Lung (tissue), 12 donors: ENCODE measurements around the gene PDIK1L. TPM values are rescaled to one million over a fixed set of nuclear protein-coding genes. Genes with fewer than 3 reads are reported as not detected.
A peak's percentile ranks its signal among the peaks of the same experiment; 100 is the strongest.

Experiments used
- ATAC-seq: fragments of 200-7000 bp; cut with Tn5 transposase; one replicate; pipeline ENCODE4 v1.9.1; 2020; ENCODE audit warnings: moderate number of reproducible peaks; ENCODE audit not compliant: insufficient read depth, low FRiP score
- DNase-seq, 3 donors: peaks; one replicate each; pipeline ENCODE4 v3.0.0-alpha.2; 2013 to 2017
- H3K27ac ChIP-seq, 2 donors: one replicate each; pipeline ENCODE4 v1.5.1; 2013; ENCODE audit warnings: mild to moderate bottlenecking in 2 of 2, moderate library complexity in 2 of 2, control low read depth in 1 of 2, inconsistent platforms in 1 of 2, low read depth in 1 of 2, low read length in 1 of 2
- H3K27me3 ChIP-seq, 3 donors: one replicate each; pipeline ENCODE4 v1.5.1; 2013; ENCODE audit warnings: low read length in 2 of 3; ENCODE audit not compliant: control insufficient read depth in 3 of 3, insufficient read depth in 3 of 3
- H3K36me3 ChIP-seq, 4 donors: one replicate each; pipeline ENCODE4 v1.5.1; 2013; ENCODE audit warnings: low read length in 4 of 4, mild to moderate bottlenecking in 1 of 4, moderate library complexity in 1 of 4; ENCODE audit not compliant: control insufficient read depth in 4 of 4, insufficient read depth in 4 of 4
- H3K4me1 ChIP-seq, 5 donors: one replicate each; pipeline ENCODE4 v1.5.1; 2013; ENCODE audit warnings: low read length in 5 of 5, mild to moderate bottlenecking in 2 of 5, moderate library complexity in 1 of 5; ENCODE audit not compliant: control insufficient read depth in 5 of 5, insufficient read depth in 5 of 5
- H3K4me3 ChIP-seq: one replicate; pipeline ENCODE4 v1.5.1; 2013; ENCODE audit warnings: mild to moderate bottlenecking, control low read depth, moderate library complexity
- H3K9ac ChIP-seq, 2 donors: one replicate each; pipeline ENCODE4 v1.5.1; 2013; ENCODE audit warnings: low read length in 2 of 2, control low read depth in 1 of 2; ENCODE audit not compliant: insufficient read depth in 1 of 2
- H3K9me3 ChIP-seq, 4 donors: one replicate each; pipeline ENCODE4 v1.5.1; 2013; ENCODE audit warnings: low read length in 3 of 4, mild to moderate bottlenecking in 1 of 4, moderate library complexity in 1 of 4; ENCODE audit not compliant: control insufficient read depth in 4 of 4, insufficient read depth in 3 of 4
- CTCF ChIP-seq: IDR thresholded peaks from 2 replicates; pipeline ENCODE4 v1.5.1; 2012; ENCODE audit warnings: mild to moderate bottlenecking; ENCODE audit errors: control extremely low read depth, extremely low read depth
- WGBS, 2 donors: extraction: QIAGEN DNeasy Blood & Tissue Kit; methylation state at CpG; one replicate each; pipeline ENCODE4 v1.1.7; 2013; 5-methylcytosine and 5-hydroxymethylcytosine counted together
- polyA plus RNA-seq, 2 donors: library from polyadenylated mRNA; stranded (reverse); fragments of 200-250 nt; gene quantifications; one replicate each; pipeline ENCODE4 v1.2.1, GENCODE V29; 2013
- total RNA-seq, 2 donors: library from RNA; depleted of rRNA in 1 of 2; stranded (reverse); fragments of >200 nt in 1 of 2; gene quantifications; one replicate each; pipeline ENCODE4 v1.2.1, GENCODE V29; 2014 to 2021
- donor health status: control.
- donor health status: control.
- donor health status: Bipolar disorder and iron deficiency.
- donor health status: healthy.
- donor health status: DM: yes; HTN: yes; CAD: no.

Gene PDIK1L
- total and polyA plus RNA-seq, 4 donors: 2.9 to 15.4 (median 6.3) TPM

- no peaks in the 10 kb centered on the region for H3K36me3 ChIP-seq
- H3K27me3 ChIP-seq: peaks cover 0 to 4% (median 0%) of the 10 kb centered on the region in 3 donors
- no peak overlapping the region for H3K4me3 ChIP-seq
- 73 to 77% methylated on average over 7 of the region's 7 CpGs for WGBS, 2 donors
- H3K4me1 ChIP-seq: peaks cover 0 to 6% (median 3%) of the 10 kb centered on the region in 5 donors
- no peaks in the 10 kb centered on the region for H3K9me3 ChIP-seq
- DNase-seq (no peak), ATAC-seq (no peak)
- no peak overlapping the region for H3K9ac ChIP-seq
- TF ChIP-seq CTCF: no peak
- H3K27ac ChIP-seq: peak overlapping the region in 1 of 2 donors; percentile 55
These were observed 32.5 kb upstream of the PDIK1L start for GRCh38 chr1:26079178-26079563.

GRCh38 chr1:26079960-26080814 is 31.4 kb upstream of the PDIK1L start:
- Histone ChIP-seq H3K4me3 (no peak overlapping the region), H3K9ac (no peak overlapping the region), H3K9me3 (no peaks in the 10 kb centered on the region), H3K4me1 (peaks cover 0 to 7% (median 3%) of the 10 kb centered on the region in 5 donors), H3K27ac (no peak overlapping the region), H3K36me3 (no peaks in the 10 kb centered on the region), H3K27me3 (peaks cover 0 to 4% (median 0%) of the 10 kb centered on the region in 3 donors)
- DNase-seq (no peak), ATAC-seq (no peak)
- TF ChIP-seq CTCF: no peak
- WGBS, 2 donors: 63 to 77% methylated on average over 9 of the region's 9 CpGs

- H3K27me3 ChIP-seq: peaks cover 0 to under 1% (median 0%) of the 10 kb centered on the region in 3 donors
- H3K9ac ChIP-seq: no peak overlapping the region
- TF ChIP-seq CTCF: no peak
- no peaks in the 10 kb centered on the region for H3K36me3 ChIP-seq
- ATAC-seq (no peak), DNase-seq (no peak)
- H3K4me1 ChIP-seq: peaks cover 0 to 6% (median 3%) of the 10 kb centered on the region in 5 donors
- peak overlapping the region in 1 of 2 donors; percentile 88 for H3K27ac ChIP-seq
- H3K4me3 ChIP-seq: no peak overlapping the region
- WGBS, 2 donors: 65 to 77% methylated on average over 8 of the region's 8 CpGs
- H3K9me3 ChIP-seq: no peaks in the 10 kb centered on the region
These were observed 30.2 kb upstream of the PDIK1L start for GRCh38 chr1:26081267-26082019.
